HG02678 (cell line): ENCODE results near the gene DPYD.

Experiments used
- ATAC-seq: cut with Tn5 transposase; IDR thresholded peaks from one replicate; pipeline ENCODE4 v1.9.1; 2021; ENCODE audit warnings: mild to moderate bottlenecking, moderate library complexity; ENCODE audit not compliant: unreplicated experiment

DPYD gene

GRCh38 chr1:97844552-97845089 is 76.2 kb downstream of the DPYD start:
- no peak for ATAC-seq

- no peak for ATAC-seq
Observed at GRCh38 chr1:97841338-97841737, 79.5 kb downstream of the DPYD start.

GRCh38 chr1:97837161-97837560 is 83.7 kb downstream of the DPYD start:
- no peak for ATAC-seq

- no peak for ATAC-seq
Observed at GRCh38 chr1:97834899-97835298, 85.9 kb downstream of the DPYD start.

GRCh38 chr1:97833881-97834280 is 87.0 kb downstream of the DPYD start:
- ATAC-seq = no peak

GRCh38 chr1:97832481-97832880 is 88.4 kb downstream of the DPYD start:
- ATAC-seq = no peak

GRCh38 chr1:97827887-97828286 is 92.9 kb downstream of the DPYD start:
- peak; percentile 66 for ATAC-seq

GRCh38 chr1:97826820-97827219 is 94.0 kb downstream of the DPYD start:
- no peak for ATAC-seq

- ATAC-seq = no peak
Observed at GRCh38 chr1:97824624-97825023, 96.2 kb downstream of the DPYD start.

- ATAC-seq = no peak
Observed at GRCh38 chr1:97824200-97824599, 96.6 kb downstream of the DPYD start.

GRCh38 chr1:97820470-97821188 is 100.2 kb downstream of the DPYD start:
- ATAC-seq = peak; percentile 72

- ATAC-seq = no peak
Observed at GRCh38 chr1:97816927-97817326, 103.9 kb downstream of the DPYD start.

GRCh38 chr1:97814804-97815203 is 106.0 kb downstream of the DPYD start:
- ATAC-seq = no peak

- no peak for ATAC-seq
Observed at GRCh38 chr1:97814121-97814520, 106.7 kb downstream of the DPYD start.

- no peak for ATAC-seq
Observed at GRCh38 chr1:97812076-97812475, 108.8 kb downstream of the DPYD start.

GRCh38 chr1:97806996-97807520 is 113.8 kb downstream of the DPYD start:
- ATAC-seq = no peak

GRCh38 chr1:97806326-97806725 is 114.5 kb downstream of the DPYD start:
- no peak for ATAC-seq

GRCh38 chr1:97805093-97805492 is 115.7 kb downstream of the DPYD start:
- no peak for ATAC-seq

GRCh38 chr1:97803026-97803425 is 117.8 kb downstream of the DPYD start:
- no peak for ATAC-seq

- ATAC-seq = no peak
Observed at GRCh38 chr1:97802011-97802410, 118.8 kb downstream of the DPYD start.

- ATAC-seq = no peak
Observed at GRCh38 chr1:97797403-97798183, 123.2 kb downstream of the DPYD start.

- no peak for ATAC-seq
Observed at GRCh38 chr1:97796711-97797110, 124.1 kb downstream of the DPYD start.
